Loucy (cell line): ENCODE measurements around the gene KLHL35.

Experiments
- EZH2phosphoT487 ChIP-seq: fragments of 200-600 bp; IDR thresholded peaks from 2 replicates; pipeline ENCODE4 v1.6.1; 2018; ENCODE audit warnings: antibody characterized with exemption, mild to moderate bottlenecking, moderate library complexity, borderline replicate concordance
- TF ChIP-seq, protein P1 (sequence below): fragments of 200-600 bp; sonication (generic); conservative IDR thresholded peaks from 2 replicates; pipeline ENCODE4 v1.5.1; 2014; ENCODE audit warnings: mild to moderate bottlenecking, antibody characterized with exemption, low read length

GRCh38 chr11:75383246-75383645 lies 49.8 kb downstream of the KLHL35 start:
- TF ChIP-seq, protein P1, sequence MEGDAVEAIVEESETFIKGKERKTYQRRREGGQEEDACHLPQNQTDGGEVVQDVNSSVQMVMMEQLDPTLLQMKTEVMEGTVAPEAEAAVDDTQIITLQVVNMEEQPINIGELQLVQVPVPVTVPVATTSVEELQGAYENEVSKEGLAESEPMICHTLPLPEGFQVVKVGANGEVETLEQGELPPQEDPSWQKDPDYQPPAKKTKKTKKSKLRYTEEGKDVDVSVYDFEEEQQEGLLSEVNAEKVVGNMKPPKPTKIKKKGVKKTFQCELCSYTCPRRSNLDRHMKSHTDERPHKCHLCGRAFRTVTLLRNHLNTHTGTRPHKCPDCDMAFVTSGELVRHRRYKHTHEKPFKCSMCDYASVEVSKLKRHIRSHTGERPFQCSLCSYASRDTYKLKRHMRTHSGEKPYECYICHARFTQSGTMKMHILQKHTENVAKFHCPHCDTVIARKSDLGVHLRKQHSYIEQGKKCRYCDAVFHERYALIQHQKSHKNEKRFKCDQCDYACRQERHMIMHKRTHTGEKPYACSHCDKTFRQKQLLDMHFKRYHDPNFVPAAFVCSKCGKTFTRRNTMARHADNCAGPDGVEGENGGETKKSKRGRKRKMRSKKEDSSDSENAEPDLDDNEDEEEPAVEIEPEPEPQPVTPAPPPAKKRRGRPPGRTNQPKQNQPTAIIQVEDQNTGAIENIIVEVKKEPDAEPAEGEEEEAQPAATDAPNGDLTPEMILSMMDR: no peak
- no peak for TF ChIP-seq EZH2phosphoT487
